Esophagus squamous epithelium (tissue), 5 donors: ENCODE data around the gene PHF2. TPM values are rescaled to one million over a fixed set of nuclear protein-coding genes. Genes with fewer than 3 reads are reported as not detected.

ENCODE experiments used
- DNase-seq: peaks from one replicate; lab custom pipeline; 2025; lab: John Stamatoyannopoulos, UW
- H3K27ac ChIP-seq, 4 donors: fragments of 200-600 bp; sonication (generic); one replicate each; pipeline ENCODE4 v1.5.1; 2016 to 2019; ENCODE audit warnings: mild to moderate bottlenecking in 1 of 4
- H3K27me3 ChIP-seq, 4 donors: fragments of 200-600 bp; sonication (generic); 1 replicate in 3 of 4; 2 replicates in 1 of 4; pipeline versions ENCODE4 v1.5.1 to v1.6.0; 2017 to 2021; ENCODE audit warnings: antibody characterized with exemption in 1 of 4
- H3K36me3 ChIP-seq, 3 donors: fragments of 200-600 bp; sonication (generic); one replicate each; pipeline ENCODE4 v1.5.1; 2016 to 2019
- H3K4me1 ChIP-seq, 3 donors: fragments of 200-600 bp; sonication (generic); one replicate each; pipeline ENCODE4 v1.5.1; 2017 to 2019
- H3K4me3 ChIP-seq, 4 donors: fragments of 200-600 bp; sonication (generic); 1 replicate in 3 of 4; 2 replicates in 1 of 4; pipeline ENCODE4 v1.5.1; 2016 to 2019; ENCODE audit warnings: mild to moderate bottlenecking in 2 of 4, moderate library complexity in 1 of 4
- H3K9me3 ChIP-seq, 3 donors: fragments of 200-600 bp; sonication (generic); one replicate each; pipeline ENCODE4 v1.5.1; 2016 to 2019
- CTCF ChIP-seq, 6 experiments: fragments of 450-650 bp in 4 of 6; fragments of 200-600 bp in 2 of 6; sonication (generic) in 2 of 6; IDR thresholded peaks; one replicate each; pipeline ENCODE4 v1.5.1; 2016 to 2019; ENCODE audit warnings: antibody characterized with exemption in 6 of 6, mild to moderate bottlenecking in 4 of 6, moderate library complexity in 4 of 6
- POLR2A ChIP-seq, 4 donors: fragments of 450-650 bp; IDR thresholded peaks; one replicate each; pipeline ENCODE4 v1.6.1; 2017; ENCODE audit warnings: antibody characterized with exemption in 4 of 4, mild to moderate bottlenecking in 4 of 4, moderate library complexity in 3 of 4
- WGBS, 2 donors: methylation state at CpG; one replicate each; pipeline ENCODE4 v1.1.5; 2018; 5-methylcytosine and 5-hydroxymethylcytosine counted together
- intact Hi-C: fragments of 100-400 bp; cut with DNase I; formaldehyde crosslinking; loops from one replicate; pipeline ENCODE4 v1.15.0; 2022
- total RNA-seq, 4 donors: library from RNA; depleted of rRNA; stranded (reverse); fragments of >200 nt; gene quantifications; one replicate each; pipeline ENCODE4 v1.1.0, GENCODE V29; 2016
- donor health status: DM: yes; HTN: yes; CAD: no.

Gene PHF2
- total RNA-seq, 4 donors from 2014 or later = 13.3 to 22.6 (median 17.5) TPM

GRCh38 chr9:93619272-93619775, 42.9 kb downstream of the PHF2 start:
- Histone ChIP-seq H3K36me3 (peaks cover 0 to 7% (median 0%) of the 10 kb centered on the region in 3 donors), H3K4me1 (peaks cover 0 to 28% (median 0%) of the 10 kb centered on the region in 3 donors), H3K4me3 (no peak overlapping the region), H3K9me3 (no peaks in the 10 kb centered on the region), H3K27me3 (no peaks in the 10 kb centered on the region), H3K27ac (no peak overlapping the region)
- no peak for DNase-seq
- WGBS, 2 donors = 91 to 100% methylated on average over 4 of the region's 19 CpGs
- intact Hi-C loops = no loop called here
- TF ChIP-seq CTCF (IDR thresholded peaks at IDR 0.05) (no peak), POLR2A (IDR thresholded peaks at IDR 0.05) (no peak)

GRCh38 chr9:93620041-93620506, 43.7 kb downstream of the PHF2 start:
- intact Hi-C loops = no loop called here
- Histone ChIP-seq H3K4me3 (no peak overlapping the region), H3K36me3 (peaks cover 0 to 7% (median 0%) of the 10 kb centered on the region in 3 donors), H3K27me3 (no peaks in the 10 kb centered on the region), H3K4me1 (peaks cover 0 to 26% (median 0%) of the 10 kb centered on the region in 3 donors), H3K9me3 (no peaks in the 10 kb centered on the region), H3K27ac (no peak overlapping the region)
- TF ChIP-seq CTCF (IDR thresholded peaks at IDR 0.05) (no peak), POLR2A (IDR thresholded peaks at IDR 0.05) (no peak)
- no CpG with 5 or more reads among the region's 8 CpGs for WGBS, 2 donors
- DNase-seq = no peak

GRCh38 chr9:93620881-93621820, 44.8 kb downstream of the PHF2 start:
- peaks cover 0 to 7% (median 0%) of the 10 kb centered on the region in 3 donors for H3K36me3 ChIP-seq
- H3K9me3 ChIP-seq = no peaks in the 10 kb centered on the region
- H3K27ac ChIP-seq = no peak overlapping the region
- DNase-seq = no peak
- peaks cover 0 to 26% (median 0%) of the 10 kb centered on the region in 3 donors for H3K4me1 ChIP-seq
- H3K27me3 ChIP-seq = no peaks in the 10 kb centered on the region
- no peak overlapping the region for H3K4me3 ChIP-seq
- intact Hi-C loops = no loop called here
- TF ChIP-seq CTCF (IDR thresholded peaks at IDR 0.05) (no peak), POLR2A (IDR thresholded peaks at IDR 0.05) (no peak)
- 53 to 63% methylated on average over 7 to 8 of the region's 14 CpGs for WGBS, 2 donors

- intact Hi-C loops = no loop called here
- no CpG with 5 or more reads among the region's 4 CpGs for WGBS, 2 donors
- DNase-seq = no peak
- Histone ChIP-seq H3K4me1 (peaks cover 0 to 24% (median 0%) of the 10 kb centered on the region in 3 donors), H3K27ac (no peak overlapping the region), H3K36me3 (peaks cover 0 to 7% (median 0%) of the 10 kb centered on the region in 3 donors), H3K4me3 (no peak overlapping the region), H3K9me3 (no peaks in the 10 kb centered on the region), H3K27me3 (no peaks in the 10 kb centered on the region)
- no peak for TF ChIP-seq CTCF (IDR thresholded peaks at IDR 0.05)
- no peak for TF ChIP-seq POLR2A (IDR thresholded peaks at IDR 0.05)
These were observed 45.5 kb downstream of the PHF2 start for GRCh38 chr9:93621922-93622321.

GRCh38 chr9:93622691-93623090, 46.3 kb downstream of the PHF2 start:
- peaks cover 0 to 16% (median 0%) of the 10 kb centered on the region in 3 donors for H3K4me1 ChIP-seq
- DNase-seq = no peak
- no peak overlapping the region for H3K4me3 ChIP-seq
- peaks cover 0 to 7% (median 0%) of the 10 kb centered on the region in 3 donors for H3K36me3 ChIP-seq
- H3K9me3 ChIP-seq = peaks cover 0 to 7% (median 2%) of the 10 kb centered on the region in 3 donors
- no peak for TF ChIP-seq CTCF (IDR thresholded peaks at IDR 0.05)
- no peak for TF ChIP-seq POLR2A (IDR thresholded peaks at IDR 0.05)
- H3K27ac ChIP-seq = no peak overlapping the region
- intact Hi-C loops = no loop called here
- no CpG with 5 or more reads among the region's 2 CpGs for WGBS, 2 donors
- no peaks in the 10 kb centered on the region for H3K27me3 ChIP-seq
